ENCODE measurements around the gene MAP3K4.

Gene MAP3K4

GRCh38 chr6:161150566-161150965 lies 159.0 kb downstream of the MAP3K4 start:
- no peak for DNase-seq

DNA sequence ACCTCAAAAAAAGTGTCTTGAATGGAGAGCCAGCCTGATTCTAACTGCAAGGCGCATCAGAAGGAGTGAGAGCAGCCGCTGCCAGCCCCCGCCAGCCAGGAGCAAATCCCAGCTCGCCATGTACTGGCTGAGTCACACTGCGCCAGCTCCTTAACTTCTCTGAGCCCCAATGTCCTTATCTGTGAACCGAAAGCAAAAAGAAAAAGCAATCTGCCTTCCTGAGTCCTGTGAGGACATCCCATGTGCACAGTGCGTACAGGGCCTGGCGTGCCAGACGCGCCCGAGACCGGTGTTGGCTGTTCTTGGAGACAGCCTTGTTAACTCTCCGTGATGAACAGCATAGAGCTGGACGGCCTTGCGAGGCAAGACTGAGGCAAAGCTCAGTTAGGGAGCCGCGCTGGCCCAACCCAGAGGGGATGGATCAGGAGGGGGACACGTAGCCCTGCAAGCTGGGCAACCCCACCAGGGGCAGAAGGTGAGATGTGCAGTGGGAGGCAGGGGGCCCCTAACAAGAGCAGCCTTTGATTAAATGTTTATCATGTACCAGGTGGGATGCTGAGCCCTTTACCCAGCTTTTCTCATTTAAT lies 159.6 kb downstream of the MAP3K4 start:
- no peak for DNase-seq

DNA sequence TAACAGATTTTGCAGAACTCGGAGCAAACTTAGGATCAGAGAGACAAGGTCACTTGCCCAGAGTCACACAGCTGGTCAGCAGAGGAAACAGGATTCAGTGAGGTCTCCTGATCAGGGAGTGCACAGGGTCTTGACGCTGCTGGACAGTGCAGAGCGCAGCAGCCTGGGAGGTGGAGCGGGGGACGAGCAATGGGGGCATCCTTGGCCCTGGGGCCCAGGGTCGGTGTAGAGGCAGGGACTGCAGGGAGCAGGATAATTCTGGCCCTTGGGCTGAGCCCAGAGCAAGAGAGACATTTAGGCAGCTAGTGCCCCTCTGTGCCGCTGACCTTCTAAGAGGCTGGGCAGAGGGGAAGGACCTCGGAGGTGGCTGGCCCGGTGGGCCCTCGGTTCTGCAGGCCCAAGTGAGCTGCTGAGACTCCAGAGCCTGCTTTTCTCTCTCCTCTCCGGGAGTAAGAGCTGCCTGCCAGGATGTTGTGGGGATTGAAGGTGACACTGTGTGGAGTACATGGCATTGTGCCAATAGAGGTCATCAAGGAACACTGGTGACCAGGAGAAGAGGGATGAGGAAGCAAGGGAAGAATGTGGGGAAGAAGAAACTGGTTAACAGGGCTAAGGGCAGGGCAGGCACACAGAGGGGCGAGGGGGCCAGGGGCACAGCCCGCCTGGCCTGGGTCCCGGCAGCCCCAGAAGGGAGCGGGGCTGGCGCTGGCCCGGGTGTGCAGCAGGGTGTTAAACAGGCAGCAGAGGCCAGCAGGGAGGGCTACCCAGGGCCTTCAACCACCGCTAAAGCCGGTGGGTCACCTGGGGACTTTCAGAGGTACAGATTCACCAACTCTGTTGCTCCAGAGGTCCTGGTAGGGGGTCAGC lies 160.3 kb downstream of the MAP3K4 start:
- no peak for DNase-seq

GRCh38 chr6:161152527-161152862 lies 160.9 kb downstream of the MAP3K4 start:
- DNase-seq, result no peak

- no peak for DNase-seq
These were observed 161.5 kb downstream of the MAP3K4 start for GRCh38 chr6:161152907-161153662.

DNA sequence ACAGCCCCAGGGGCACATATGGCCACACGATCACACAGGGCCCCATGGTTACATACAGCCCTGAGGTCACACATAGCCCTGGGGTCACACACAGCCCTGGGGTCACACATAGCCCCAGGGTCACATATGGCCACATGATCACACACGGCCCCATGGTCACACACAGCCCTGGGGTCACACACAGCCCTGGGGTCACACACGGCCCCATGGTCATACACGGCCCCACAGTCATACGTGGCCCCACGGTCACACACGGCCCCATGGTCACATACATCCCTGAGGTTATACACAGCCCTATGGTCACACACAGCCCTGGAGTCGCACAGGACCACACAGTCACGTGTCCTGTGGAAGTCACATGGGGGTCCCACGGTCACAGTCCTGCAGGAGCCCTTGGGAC lies 162.2 kb downstream of the MAP3K4 start:
- no peak for DNase-seq

DNA sequence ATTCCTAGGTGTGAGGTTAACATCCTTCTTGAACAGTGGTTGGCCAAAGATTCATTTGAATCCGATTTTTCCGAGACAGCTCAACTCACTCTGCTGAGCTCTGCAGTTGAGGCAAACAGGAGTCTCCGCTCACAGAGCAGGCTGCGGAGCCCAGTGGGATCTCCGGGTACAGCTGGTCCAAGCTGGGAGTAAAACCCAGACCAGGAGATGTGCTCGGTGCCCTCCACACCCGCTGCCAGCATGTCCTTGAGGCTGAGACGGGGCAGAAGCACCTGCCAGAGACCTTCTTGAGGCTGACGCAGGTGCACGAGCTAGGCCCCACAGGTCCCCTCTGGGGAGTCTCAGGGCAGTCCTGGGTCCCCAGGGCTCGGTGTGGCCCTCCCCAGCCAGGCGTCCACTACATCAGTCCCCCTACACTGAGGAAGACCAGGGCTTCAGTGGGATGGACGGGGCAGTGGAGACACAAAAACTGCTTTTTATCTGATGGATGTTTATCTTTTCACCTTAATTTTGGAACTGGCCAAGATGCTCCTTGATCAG lies 163.3 kb downstream of the MAP3K4 start:
- no peak for DNase-seq

GRCh38 chr6:161161121-161161520 lies 169.6 kb downstream of the MAP3K4 start:
- DNase-seq, result no peak

DNA sequence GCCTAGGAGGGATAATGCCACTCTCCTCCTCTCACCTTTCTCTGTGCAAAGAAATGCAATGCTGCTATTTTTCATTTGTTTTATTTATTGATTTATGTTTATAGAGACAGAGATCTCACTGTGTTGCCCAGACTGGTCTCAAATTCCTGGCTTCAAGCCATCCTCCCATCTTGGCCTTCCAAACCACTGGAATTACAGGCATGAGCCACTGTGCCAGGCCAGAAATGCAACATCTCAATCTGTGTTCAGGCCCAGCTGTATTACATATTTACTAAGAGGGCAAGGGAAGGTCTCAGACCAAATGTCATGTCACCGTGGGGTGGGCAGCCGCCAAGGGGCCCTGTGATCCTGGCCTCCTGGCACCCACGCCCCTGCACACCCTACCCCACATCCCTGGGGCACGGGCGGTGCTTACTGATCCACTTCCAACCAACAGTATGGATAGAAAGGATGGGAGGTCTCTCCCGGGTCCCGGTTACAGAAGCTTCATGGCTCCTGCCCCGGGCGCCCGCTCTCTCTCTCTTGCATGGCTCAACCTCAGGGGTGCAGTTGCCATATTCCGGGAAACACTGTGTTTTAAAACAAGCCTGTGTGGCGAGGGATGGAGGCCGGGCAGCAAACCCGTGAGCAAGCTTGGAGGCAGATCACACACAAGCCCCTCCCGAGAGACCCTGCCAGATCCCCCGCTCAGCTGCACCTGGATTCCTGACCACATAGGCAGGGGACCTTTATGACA lies 170.5 kb downstream of the MAP3K4 start:
- DNase-seq, result no peak

DNA sequence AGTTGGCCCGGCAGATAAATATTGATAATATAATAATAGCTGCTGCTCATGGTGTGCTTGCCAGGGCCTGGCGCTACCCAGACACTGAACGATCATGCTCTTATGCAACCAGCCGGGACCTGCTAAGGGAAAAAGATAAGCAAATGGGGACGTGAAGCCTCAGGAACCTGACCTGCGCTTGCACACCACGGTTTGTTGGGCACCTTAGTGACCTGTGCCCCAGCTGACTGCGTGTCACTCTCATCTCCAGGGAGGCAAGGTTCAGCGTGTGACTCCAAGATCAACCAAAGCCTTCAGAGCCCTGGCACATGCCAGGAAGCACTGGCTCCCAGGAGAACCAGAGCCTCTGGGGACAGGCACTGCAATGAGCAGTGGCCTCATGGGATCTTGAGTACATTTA lies 171.2 kb downstream of the MAP3K4 start:
- no peak for DNase-seq

GRCh38 chr6:161163466-161164181 lies 172.1 kb downstream of the MAP3K4 start:
- DNase-seq, result no peak

DNA sequence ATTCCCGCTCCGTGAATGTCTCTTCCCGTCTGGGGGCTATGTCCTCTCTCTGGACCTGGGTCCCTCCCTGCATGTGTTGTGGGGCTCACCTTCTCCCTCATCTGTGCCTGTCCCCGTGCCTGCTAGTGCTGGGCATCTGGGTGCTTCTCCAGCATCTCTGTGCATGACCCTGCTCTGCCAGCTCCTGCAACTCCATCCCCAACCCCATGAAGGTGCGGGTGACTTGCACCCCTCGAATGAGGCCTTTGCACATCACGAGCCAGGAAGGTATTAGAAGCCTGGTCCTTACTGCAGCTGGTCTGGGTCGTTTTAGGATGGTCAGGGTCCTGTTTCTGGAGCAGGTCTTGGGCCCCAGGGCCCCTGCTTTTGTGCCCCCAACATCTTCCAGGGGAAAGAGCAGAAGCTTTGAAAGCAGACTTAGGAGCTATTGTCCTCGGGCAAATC lies 172.6 kb downstream of the MAP3K4 start:
- no peak for DNase-seq

DNA sequence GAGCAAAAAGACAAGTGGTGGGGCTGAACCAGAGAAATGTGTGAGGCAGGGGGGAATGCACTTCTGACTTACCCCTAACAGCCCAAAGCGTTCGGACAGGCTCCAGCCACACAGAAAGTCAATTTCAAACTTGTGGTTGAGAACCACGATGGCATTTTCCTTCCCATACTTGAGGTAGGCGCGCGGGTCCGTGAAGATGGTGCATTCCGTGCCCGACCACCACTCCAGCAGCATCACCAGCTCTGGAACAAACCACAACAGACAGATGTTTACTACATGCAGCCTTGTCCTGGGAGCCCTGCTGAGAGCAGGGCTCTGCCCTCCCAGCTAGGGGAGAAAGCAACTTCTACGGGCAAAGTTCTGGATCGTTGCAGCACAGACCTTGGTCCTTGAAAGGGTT lies 174.6 kb downstream of the MAP3K4 start:
- DNase-seq, result no peak

GRCh38 chr6:161166677-161167076 lies 175.1 kb downstream of the MAP3K4 start:
- DNase-seq, result no peak
